ENCODE results near the gene KIF5C.

KIF5C gene

DNA sequence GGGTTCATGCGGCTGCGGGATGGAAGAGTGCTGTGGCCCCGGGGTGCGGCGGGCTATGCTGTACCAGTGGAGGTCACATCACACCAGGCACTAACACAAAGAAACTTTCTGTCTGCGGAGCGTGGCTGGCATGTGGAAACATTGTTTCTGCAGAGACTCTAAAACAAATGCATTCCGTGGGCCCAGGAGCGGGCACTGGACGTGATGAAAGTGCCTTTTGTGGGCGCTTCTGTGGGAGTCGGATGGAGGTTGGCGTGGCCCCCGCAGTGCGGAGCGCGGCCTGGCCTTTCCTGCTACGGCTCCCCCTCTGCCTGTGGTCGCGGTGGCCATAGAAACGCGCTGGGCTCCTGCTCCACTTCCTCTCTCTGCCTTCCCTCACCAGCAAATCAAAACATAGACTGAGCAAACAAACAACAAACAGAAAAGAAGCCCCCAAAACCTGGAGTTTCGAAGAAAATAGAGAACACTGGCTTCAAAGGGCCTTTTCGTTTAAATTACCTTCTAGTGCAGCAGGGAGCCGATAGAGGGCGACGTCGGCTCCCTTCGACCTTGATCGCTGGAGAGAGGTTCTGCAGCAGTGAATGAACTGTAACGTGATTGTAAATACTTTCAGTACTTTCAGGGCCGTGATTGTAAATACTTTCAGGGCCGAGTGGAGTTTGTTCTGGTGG, 51.4 kb downstream of the KIF5C start:
- peak; percentile 35 for DNase-seq

DNA sequence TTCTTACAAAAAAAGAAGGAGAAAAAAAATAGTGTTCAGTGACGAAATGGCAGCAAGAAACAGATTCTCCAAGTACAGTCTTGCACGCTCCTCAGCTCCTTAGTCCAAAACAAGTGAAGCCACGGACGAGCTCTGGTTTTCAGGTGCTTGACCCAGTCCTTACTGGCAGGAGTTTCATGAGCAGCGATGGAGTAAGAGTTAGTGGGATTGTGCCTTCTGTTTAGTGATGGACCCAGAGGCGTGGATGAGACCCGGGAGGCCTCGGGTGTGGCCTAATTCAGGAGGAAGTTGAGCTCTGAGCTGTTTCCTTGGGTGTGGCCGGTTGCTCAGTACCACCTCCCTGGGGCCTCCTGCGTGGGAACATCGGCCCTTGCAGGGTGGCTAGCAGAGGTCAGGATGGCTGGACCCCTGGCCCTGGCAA, 52.0 kb downstream of the KIF5C start:
- peak; percentile 25 for DNase-seq

DNA sequence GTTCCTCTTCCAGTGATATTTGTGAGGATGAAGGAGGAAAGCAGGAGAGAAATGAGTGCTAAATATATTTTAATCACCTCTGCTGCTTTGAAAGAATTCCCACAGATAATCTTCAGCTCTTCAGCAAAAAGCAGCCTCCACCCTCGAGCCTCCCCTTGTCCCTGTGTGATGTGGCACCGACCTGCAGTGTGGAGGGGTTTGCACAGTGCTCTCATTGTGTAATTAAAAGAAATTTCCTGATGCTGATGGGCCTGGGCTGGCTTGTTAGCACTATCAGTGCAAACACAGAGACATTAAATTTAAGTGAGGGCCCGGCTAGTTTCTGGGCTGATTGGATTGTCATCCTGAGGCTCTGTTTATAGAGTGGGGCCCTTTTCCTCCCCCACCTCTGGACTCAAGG, 53.4 kb downstream of the KIF5C start:
- no peak for DNase-seq

DNA sequence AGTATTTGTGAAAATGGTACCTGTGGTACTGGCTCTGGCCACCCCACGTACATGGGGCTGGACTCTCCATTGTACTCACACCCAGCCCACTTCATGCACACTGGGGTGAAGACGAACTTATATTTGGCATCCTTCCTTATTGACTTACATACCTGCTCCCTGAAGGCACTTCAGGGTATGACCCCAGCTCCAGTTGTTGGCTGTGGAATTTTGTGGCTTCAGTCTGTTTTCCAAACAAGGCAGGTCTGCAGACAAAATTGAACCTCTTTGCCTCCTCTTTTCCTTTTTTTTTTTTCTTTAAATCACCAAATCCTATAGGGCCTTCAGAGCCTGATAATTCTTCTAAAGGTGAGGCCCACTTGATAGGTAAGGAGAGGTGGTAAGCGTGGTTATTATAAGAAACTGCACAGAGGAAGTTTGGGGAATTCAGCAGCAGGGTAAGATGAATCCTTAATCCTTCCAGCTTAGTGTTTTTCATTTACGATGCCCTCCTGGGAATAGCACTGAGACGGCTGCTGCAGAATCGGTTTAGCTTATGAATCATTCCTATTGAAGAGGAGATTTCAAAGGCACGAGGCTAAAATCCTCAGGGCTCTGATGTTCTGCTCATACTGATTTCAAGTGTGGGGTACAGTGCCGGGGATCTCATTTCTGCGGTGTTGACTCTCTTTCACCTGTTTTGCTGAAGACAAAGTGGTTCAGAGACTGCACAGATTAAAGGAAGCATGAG, 55.2 kb downstream of the KIF5C start:
- no peak for DNase-seq

DNA sequence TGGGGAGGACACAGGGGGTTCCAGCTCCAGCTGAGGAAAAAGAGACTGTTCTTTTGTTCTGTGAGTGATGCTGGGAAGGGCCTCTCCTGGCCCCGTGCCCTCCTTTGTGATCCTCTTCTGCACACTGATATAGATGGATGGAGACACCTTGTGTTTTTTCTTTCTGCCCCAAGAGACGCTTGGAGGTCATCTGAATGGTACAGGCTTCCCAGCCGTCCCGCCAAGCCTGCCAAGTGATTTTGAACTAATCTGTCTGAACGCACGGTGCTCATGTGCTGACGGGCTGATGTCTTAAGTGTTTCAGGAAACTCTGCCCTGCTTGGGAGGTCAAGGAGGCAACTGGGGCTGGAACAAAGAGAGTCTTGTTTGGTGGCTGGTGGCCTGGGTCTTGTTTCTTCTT, 57.5 kb downstream of the KIF5C start:
- no peak for DNase-seq

DNA sequence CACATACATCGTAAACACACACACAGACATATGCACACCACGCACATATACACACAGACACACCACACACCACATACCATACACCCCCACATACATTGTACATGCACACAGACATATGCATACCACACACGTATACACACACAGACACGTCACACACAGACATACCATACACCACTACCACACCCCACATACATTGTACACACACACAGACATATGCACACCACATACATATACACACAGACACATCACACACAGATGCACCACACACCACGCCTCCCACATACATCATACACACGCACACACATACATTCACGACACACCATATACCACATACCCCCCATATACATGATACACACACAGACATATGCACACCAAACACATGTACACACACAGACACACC, 58.4 kb downstream of the KIF5C start:
- DNase-seq = no peak

DNA sequence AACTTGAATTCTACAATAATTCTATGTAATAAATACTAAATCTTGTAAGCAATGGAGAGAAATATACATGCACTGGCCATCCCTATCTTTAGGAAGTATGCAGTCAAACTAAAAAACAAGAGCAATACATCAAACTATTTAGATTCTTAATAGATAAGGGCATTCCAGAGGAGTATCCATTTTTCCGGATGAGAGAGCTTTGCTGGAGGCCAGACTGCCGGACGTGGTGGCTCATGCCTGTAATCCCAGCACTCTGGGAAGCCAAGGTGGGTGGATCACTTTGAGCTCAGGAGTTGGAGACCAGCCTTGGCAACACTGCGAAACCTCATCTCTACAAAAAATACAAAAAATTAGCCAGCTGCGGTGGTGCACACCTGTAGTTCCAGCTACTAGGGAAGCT, 60.8 kb downstream of the KIF5C start:
- DNase-seq = no peak

DNA sequence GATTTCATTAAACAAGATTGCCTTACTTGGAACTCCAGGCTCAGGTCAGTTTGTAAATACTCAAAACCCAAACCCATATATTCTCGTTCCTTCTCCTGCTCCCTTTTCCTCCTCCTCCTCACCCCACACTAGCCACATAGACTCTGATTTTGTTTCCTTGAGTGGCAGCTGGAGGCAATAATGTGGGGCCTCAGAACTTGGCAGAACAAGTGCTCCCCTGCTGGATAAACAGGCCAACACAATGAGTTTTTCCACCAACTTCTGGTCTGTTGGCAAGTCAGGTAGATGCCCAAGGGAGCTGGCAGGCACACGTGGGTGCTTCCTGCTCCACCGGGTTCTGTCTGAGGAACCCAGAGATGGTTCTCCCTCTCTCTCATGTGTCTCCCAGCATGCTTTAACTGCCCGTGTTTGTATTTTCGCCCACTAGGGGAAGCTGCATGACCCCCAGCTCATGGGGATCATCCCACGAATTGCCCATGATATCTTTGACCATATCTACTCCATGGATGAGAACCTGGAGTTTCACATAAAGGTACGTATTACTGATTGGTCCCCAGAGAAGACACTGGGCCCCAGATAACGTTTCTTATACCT, 61.9 kb downstream of the KIF5C start:
- DNase-seq = no peak

DNA sequence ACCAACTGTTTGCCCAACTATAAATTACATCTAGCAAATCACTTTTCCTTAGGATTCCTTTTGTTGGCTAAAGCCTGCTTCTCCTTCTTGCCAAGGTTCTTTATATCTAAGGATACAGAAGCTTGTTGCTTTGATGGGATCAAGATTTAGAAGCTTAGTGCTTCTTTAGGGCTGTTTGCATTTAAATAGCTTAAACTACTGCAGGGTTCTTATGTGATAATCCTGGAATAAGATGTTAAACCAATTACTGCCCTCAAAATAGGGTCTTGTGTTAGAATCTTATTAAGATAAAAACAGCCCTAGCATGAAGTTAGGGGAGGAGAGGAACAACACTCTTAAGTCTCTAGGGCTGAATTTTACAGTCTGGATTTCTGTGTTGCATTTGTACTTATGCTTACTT, 64.2 kb downstream of the KIF5C start:
- no peak for DNase-seq

DNA sequence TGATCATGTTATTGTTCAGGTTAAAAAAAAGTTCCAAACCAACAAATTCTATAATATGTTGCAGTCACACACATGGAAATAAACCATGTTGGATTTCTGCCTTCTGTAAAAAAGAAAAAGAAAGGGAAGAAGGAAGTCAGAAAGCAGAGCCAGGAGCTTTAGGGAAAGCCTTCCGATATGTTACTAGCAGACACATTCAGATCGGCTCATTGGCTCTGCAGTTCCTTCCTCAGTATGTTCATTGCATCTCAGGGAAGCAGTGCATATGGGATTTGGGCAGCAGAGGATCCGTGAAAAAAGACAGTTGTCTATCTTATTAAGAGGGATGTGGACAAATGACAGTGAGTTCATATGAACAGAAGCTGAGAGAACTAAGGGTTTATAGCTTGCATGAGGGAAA, 68.1 kb downstream of the KIF5C start:
- DNase-seq = no peak

DNA sequence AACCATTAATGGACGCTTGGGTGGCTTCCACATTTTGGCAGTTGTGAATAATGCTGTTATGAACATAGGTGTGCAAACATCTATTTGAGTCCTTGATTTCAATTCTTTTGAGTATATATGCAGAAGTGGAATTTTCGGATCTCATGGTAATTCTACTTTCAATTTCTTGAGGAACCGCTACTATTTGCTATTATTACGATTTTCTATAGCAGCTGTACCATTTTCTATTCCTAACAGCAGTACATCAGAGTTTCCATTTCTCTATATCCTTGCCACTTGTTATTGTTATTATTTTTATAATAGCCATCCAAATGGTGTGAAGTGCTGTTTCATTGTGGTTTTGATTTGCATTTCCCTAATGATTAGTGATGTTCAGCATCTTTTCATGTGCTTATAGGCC, 69.5 kb downstream of the KIF5C start:
- DNase-seq = no peak

DNA sequence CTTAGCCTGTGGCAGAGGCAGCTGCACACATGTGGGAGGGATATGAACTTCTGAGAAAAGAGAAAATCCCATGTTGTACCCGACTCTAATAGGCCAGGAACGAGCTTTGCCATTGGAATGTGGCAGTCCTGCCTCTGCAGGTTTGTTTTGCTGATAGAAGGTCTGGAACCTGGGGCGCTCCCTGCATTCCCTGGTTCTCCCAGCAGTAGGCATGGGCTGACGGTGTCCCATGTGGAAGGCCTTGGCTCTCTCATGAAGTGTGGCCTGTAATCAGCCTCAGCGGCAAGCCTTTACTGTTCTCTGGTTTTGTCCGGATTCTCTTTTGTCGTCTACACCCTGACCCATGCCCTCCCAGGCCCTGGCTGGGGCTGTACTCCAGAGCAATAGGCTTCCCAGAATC, 72.3 kb downstream of the KIF5C start:
- DNase-seq = no peak

DNA sequence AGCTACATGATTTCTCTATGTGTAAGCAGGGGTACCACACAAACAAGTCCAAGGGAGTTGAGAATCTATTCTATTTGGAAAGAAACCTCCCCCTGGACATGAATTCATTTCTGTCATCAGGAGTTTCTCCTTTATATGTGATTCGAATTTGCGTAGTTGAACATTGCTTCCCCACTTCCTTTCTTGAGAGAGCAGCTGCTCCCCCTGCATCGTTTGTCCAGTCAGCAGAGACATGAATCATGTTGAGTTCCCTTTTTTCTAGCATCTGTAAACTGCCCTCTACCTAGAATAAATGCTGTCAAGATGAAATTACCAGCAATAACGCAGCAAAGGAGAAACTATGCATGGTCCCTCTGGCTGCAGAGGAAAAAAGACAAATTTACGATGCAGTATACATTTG, 73.8 kb downstream of the KIF5C start:
- no peak for DNase-seq

DNA sequence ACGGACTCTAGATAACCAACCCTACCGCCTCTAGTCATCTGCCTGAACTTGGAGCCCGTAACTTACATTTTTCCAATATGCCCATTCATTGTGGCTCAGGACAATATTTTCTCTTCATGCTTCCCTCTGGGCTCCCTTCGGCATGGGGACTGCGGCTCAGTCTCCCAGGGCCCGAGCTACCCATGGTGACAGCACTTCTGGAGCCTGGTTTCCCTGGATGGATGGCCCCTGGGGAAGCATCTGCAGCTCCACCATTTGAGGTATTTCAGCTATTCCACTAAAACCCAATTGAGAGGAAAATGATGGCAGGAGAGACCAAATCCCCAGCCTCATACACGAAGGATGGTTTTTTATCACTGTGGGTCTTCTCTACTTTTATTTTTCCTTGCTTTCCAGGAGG, 74.3 kb downstream of the KIF5C start:
- DNase-seq = no peak

DNA sequence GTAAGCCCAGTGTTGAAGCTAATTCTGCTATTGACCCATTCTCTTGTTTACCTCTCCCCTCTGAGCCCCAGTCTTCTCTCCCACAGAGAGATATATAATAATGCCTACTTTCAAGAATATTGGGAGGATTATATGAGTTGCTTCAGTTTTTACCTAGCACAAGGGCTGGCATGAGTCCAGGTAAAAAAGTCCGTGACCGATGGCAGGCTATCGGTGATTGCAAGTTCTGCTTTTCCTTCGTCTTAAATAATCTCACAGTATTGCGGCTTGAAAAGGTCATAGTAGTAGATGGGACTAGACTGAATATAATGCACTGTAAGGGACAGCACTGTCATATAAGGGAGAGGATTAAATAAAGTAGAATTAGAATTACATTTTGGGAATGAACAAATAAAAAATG, 77.6 kb downstream of the KIF5C start:
- DNase-seq = no peak

DNA sequence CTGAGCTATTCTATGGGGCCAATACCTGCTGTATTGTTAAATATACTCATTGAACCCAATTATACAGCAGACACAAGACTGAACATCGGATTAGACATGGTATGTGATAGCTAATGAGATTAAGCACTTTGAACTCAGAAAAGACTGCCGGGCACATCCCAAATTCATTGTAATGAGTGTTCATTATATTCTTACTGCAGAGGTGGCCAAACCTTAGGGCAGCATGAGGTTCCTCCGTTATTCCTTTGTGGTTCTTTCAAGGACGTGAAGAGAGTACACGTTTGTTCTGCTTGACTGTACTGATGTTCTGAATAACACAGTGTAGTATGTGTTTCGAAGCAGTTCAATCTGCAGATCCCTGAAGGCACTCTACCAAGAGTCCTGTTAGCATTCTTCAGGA, 78.4 kb downstream of the KIF5C start:
- DNase-seq = no peak

DNA sequence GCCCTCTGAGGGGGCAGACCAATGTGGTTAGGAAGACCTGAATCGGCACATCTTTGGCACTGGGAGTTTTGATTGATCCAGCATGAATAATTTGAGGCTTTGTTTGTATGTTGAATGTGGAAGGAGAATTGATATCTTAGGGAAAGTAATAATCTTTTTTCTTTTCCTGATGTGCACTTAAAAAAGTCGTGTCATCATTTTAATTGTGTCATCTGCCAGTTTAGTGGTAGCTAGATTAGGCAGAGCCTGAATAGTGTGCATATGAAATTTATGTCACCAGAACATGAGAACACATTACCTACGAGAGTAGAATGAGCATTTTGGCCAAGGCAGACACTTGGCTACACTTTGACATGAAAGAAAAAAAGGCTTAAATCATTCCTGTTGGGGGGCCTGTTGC, 79.5 kb downstream of the KIF5C start:
- no peak for DNase-seq

DNA sequence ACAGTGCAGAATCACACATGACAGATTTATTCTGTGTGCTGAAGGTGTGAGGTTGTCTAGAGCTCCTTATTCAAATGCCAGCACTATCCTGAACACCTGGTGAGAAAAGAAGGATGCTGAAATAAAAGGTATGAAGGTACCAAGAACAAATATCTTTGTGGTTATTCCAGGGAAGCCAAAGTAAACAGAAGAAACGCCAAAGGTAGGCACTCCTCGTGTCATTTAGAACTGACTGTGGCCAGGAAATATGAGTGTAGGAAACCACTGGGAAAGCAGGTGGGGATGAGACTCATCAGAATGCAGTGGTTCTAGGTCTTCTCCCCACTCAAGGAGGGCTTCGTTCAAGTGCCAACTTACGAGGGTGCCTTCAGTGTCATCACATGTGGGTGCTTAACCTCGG, 80.8 kb downstream of the KIF5C start:
- DNase-seq = no peak

DNA sequence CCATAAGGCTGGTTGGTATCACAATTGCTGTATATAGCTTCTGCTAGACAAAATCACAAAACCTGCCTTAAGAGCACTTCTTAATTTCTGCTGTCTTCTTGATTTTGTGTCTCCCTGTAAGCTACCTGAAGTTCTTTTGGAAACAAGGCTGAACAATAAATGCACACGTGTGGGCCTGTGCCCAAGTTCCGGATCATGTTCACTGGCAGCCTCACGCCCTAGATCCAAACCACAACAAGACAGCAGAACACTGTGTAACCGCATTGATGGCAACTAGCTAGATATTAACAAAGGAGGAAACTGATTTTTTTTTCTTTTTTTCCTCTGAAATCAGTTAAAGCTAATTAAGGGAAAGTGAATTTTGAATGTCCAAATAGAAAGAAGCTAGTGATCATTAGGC, 82.0 kb downstream of the KIF5C start:
- DNase-seq = no peak

DNA sequence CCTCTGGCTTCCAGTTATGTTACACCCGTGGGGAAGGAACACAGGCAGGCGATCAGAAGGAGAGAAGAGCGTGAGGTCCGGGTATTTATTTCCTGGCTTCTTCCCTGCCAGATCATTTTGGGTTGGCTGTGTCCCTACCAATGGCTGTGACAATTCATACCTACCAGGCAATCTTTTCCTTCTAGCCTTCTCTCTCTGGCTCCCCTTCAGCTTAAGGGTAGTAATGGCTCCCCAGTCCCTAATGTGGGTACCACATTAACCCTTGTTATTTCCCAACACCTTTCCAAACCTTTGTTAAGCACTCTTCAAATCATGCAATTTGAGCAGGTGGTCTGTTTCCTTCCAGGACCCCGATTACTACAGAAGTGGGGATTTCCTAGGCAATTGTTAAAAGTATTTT, 84.7 kb downstream of the KIF5C start:
- no peak for DNase-seq

DNA sequence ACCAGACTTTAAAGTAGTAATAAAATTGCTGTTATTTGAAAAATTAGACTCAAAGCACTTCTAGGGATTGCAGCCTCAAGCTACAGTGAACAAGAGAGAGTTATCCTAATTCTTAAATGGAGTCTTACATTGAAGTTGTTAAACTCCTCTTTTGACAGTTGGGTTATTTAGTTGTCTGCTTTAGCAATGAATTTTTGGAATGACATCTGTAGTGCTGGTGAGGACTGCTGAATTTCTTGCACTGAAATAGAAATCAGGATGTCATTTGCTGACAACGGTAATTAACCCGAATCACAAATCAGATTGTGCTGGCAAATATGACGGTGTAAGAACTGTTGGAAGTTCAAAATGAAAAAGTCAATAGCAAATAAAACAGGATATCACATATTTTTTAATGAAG, 85.5 kb downstream of the KIF5C start:
- DNase-seq = no peak

DNA sequence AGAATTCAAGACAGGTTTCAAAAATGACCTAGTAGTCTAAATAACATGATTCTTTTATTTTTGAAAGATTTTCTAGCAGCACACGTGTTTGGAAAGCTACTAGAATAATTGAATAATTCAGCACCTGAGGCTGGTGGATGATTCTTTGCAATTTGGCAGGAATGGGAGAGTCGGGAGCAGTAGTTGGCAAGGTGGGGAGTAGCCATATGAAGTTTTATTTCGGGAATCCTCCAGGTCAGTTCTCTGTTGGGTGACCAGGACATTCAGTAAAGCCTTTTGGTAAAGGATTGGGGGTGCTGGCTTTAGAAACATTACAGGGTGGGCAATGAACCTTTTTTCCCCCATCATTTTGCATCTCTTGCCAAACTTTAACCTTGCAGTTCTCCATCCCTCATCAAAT, 88.4 kb downstream of the KIF5C start:
- no peak for DNase-seq

DNA sequence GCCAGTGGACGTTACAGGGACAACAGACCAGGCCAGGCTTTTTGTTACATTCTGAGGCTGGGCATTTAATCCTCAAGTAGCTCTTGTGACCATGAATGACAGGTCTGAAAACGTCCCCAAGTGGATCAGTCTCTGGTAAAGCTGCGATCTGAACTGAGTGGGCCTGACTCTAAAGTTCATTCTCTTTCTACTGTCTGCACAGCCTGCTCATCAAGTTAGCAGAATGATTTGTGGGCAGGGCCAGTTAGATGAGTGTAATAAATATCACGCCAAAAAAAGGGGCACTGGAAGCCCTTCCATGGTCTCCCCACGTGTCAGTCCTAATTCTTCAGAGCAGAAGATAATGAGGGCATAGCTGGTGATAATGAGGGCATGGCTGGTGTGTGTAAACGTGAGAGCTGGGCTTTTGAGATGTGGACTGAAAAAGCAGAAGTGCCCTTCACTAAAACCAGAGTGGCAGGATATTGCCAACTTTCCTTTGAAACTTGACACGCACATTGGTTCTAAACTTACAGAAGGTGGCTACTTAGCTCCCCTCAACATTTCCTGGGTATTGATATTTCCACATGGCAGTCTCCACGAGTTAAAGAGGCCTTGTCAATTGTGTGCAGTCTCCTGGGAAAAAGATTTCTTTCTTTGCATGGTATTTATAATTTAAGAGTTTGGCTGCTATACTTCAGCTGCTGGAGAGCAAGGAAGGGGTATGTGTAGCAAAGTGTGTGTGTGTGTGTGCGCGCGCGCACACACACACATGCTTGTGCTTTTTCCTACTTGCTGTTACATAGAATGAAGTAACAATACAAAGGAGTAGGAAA, 90.8 kb downstream of the KIF5C start:
- DNase-seq = no peak

DNA sequence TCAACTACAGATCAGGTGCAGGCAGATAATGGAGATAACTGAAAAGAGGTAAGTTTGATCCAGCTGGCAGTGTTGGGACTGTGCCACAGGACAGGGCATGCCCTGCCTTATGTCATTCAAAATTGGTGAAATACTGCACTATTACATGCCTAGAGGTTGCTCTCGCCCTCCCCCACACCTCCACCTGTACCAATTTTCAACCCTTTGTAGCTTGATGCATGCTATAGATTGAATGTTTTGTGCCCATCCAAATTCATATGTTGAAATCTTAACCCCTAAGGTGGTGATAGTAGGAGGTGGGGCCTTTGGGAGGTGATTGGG, 91.4 kb downstream of the KIF5C start:
- DNase-seq = no peak
